ENCODE measurements around the gene SLC4A1AP.

DNA sequence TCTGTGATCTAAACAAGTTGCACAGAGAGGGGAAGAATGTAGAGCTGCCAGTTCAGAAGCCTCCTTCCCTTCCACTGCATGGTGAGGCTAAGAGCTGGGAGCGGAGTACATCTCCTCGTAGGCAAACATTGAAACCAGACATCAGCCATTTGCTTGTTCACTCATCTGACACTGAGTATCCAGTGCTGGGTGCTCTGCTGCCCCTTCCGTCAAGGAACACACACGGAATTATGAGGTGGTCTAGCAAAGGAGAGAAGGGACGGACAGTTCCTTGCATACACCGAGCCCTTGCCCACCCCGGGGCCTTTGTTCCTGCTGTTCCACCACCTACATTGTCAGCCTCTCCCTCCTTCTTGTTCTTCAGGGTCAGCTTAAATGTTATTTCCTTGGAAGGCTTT, 44.6 kb downstream of the SLC4A1AP start:
- TF ChIP-seq POLR2A (IDR thresholded peaks at IDR 0.05), result no peak
- TF ChIP-seq, protein P1, sequence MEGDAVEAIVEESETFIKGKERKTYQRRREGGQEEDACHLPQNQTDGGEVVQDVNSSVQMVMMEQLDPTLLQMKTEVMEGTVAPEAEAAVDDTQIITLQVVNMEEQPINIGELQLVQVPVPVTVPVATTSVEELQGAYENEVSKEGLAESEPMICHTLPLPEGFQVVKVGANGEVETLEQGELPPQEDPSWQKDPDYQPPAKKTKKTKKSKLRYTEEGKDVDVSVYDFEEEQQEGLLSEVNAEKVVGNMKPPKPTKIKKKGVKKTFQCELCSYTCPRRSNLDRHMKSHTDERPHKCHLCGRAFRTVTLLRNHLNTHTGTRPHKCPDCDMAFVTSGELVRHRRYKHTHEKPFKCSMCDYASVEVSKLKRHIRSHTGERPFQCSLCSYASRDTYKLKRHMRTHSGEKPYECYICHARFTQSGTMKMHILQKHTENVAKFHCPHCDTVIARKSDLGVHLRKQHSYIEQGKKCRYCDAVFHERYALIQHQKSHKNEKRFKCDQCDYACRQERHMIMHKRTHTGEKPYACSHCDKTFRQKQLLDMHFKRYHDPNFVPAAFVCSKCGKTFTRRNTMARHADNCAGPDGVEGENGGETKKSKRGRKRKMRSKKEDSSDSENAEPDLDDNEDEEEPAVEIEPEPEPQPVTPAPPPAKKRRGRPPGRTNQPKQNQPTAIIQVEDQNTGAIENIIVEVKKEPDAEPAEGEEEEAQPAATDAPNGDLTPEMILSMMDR (IDR thresholded peaks at IDR 0.05), result no peak

All from lower leg skin (tissue), 3 donors.